B cell (primary cell): ENCODE data around the gene SYT13. TPM values are rescaled to one million over a fixed set of nuclear protein-coding genes. Genes with fewer than 3 reads are reported as not detected.

Experiments used
- ATAC-seq: fragments of 200-7000 bp; cut with Tn5 transposase; one replicate; pipeline ENCODE4 v1.10.0; 2021; ENCODE audit warnings: low read depth, mild to moderate bottlenecking, moderate number of reproducible peaks, moderate library complexity
- CTCF ChIA-PET: fragments of 350-600 bp; sonication (Branson Sonifier 250); formaldehyde crosslinking; loops from one replicate; lab custom pipeline; 2021; ENCODE audit warnings: antibody characterized with exemption, inconsistent platforms; lab: Charles Lee
- POLR2A ChIA-PET: fragments of 350-600 bp; sonication (Branson Sonifier 250); formaldehyde crosslinking; loops from one replicate; lab custom pipeline; 2021; ENCODE audit warnings: antibody characterized with exemption; lab: Charles Lee
- DNase-seq: peaks from one replicate; pipeline ENCODE4 v3.0.0; 2013
- H2AFZ ChIP-seq: 2 replicates; pipeline ENCODE4 v1.6.1; 2012; ENCODE audit warnings: mild to moderate bottlenecking, low read depth, low read length; ENCODE audit not compliant: insufficient read depth, poor library complexity, severe bottlenecking
- H3K27ac ChIP-seq, 2 donors: 1 replicate in 1 of 2; 2 replicates in 1 of 2; pipeline ENCODE4 v1.5.1; 2012 to 2013; ENCODE audit warnings: low read length in 2 of 2, mild to moderate bottlenecking in 2 of 2, moderate library complexity in 1 of 2
- H3K27me3 ChIP-seq, 4 experiments: fragments of 200-600 bp in 1 of 4; sonication (generic) in 1 of 4; replicated peaks in 1 of 4; 1 replicate in 2 of 4; 2 replicates in 2 of 4; pipeline versions ENCODE4 v1.6.1 to v1.7.0; 2013 to 2016; ENCODE audit warnings: low read length in 3 of 4, mild to moderate bottlenecking in 2 of 4, mixed read lengths in 1 of 4, moderate library complexity in 1 of 4; ENCODE audit not compliant: insufficient read depth in 4 of 4, control insufficient read depth in 3 of 4; ENCODE audit errors: control extremely low read depth in 1 of 4
- H3K36me3 ChIP-seq, 2 experiments: replicated peaks in 1 of 2; 1 replicate in 1 of 2; 2 replicates in 1 of 2; pipeline versions ENCODE4 v1.6.1 to v1.7.1; 2013; ENCODE audit warnings: low read length in 1 of 2; ENCODE audit not compliant: insufficient read depth in 2 of 2, control insufficient read depth in 1 of 2; ENCODE audit errors: control extremely low read depth in 1 of 2, extremely low read depth in 1 of 2
- H3K4me1 ChIP-seq, 2 donors: fragments of 200-600 bp in 1 of 2; sonication (generic) in 1 of 2; 1 replicate in 1 of 2; 2 replicates in 1 of 2; pipeline versions ENCODE4 v1.5.1 to v1.6.1; 2013 to 2017; ENCODE audit warnings: low read length in 2 of 2; ENCODE audit not compliant: control insufficient read depth in 2 of 2, insufficient read depth in 2 of 2
- H3K4me2 ChIP-seq: replicated peaks from 2 replicates; pipeline ENCODE3; 2012; ENCODE audit warnings: mild to moderate bottlenecking, low read depth, low read length; ENCODE audit not compliant: poor library complexity, severe bottlenecking
- H3K4me3 ChIP-seq, 5 experiments: fragments of 200-600 bp in 1 of 5; sonication (generic) in 1 of 5; 1 replicate in 3 of 5; 2 replicates in 2 of 5; pipeline versions ENCODE4 v1.5.1 to v1.7.0; 2011 to 2016; ENCODE audit warnings: low read length in 4 of 5, mild to moderate bottlenecking in 4 of 5, low read depth in 2 of 5, control low read depth in 1 of 5, moderate library complexity in 1 of 5; ENCODE audit not compliant: insufficient read depth in 1 of 5; ENCODE audit errors: control extremely low read depth in 1 of 5, extremely low read depth in 1 of 5
- H3K79me2 ChIP-seq: fragments of 200-600 bp; sonication (generic); one replicate; pipeline ENCODE4 v1.6.0; 2016; ENCODE audit warnings: low read length; ENCODE audit not compliant: control insufficient read depth, insufficient read depth
- H3K9ac ChIP-seq: fragments of 200-600 bp; sonication (generic); 2 replicates; pipeline ENCODE4 v1.6.1; 2017; ENCODE audit warnings: mild to moderate bottlenecking, low read length, moderate library complexity
- H3K9me3 ChIP-seq, 3 donors: one replicate each; pipeline versions ENCODE4 v1.6.1 to v1.7.1; 2013; ENCODE audit warnings: low read length in 2 of 3; ENCODE audit not compliant: control insufficient read depth in 2 of 3, insufficient read depth in 1 of 3; ENCODE audit errors: control extremely low read depth in 1 of 3
- H4K20me1 ChIP-seq: 2 replicates; pipeline ENCODE4 v1.6.0; 2012; ENCODE audit warnings: mild to moderate bottlenecking, low read length; ENCODE audit not compliant: insufficient read depth, control insufficient read depth, poor library complexity, severe bottlenecking
- H3K27ac Mint-ChIP-seq: one replicate; pipeline ENCODE4 v1.8.0; 2021; ENCODE audit warnings: mixed read lengths
- H3K27me3 Mint-ChIP-seq: one replicate; pipeline ENCODE4 v1.8.0; 2021; ENCODE audit warnings: mixed read lengths
- H3K4me1 Mint-ChIP-seq: one replicate; pipeline ENCODE4 v1.8.0; 2021; ENCODE audit warnings: mixed read lengths
- H3K4me3 Mint-ChIP-seq: one replicate; pipeline ENCODE4 v1.8.0; 2021; ENCODE audit warnings: mixed read lengths
- H3K9me3 Mint-ChIP-seq: one replicate; pipeline ENCODE4 v1.8.0; 2022; ENCODE audit warnings: mixed read lengths; ENCODE audit not compliant: insufficient read depth
- EZH2 ChIP-seq: IDR thresholded peaks from 2 replicates; pipeline ENCODE4 v1.6.1; 2012; ENCODE audit warnings: borderline replicate concordance, low read depth, mild to moderate bottlenecking, moderate library complexity, low read length; ENCODE audit not compliant: insufficient read depth, poor library complexity, severe bottlenecking
- WGBS: methylation state at CpG from one replicate; pipeline ENCODE4 v1.1.5; 2013; ENCODE audit warnings: missing lambda C conversion rate; ENCODE audit not compliant: insufficient coverage; 5-methylcytosine and 5-hydroxymethylcytosine counted together
- intact Hi-C: fragments of 100-400 bp; cut with micrococcal nuclease; formaldehyde crosslinking; loops from one replicate; pipeline ENCODE4 v1.10.0; 2022
- polyA plus RNA-seq: library from polyadenylated mRNA; depleted of rRNA; stranded (reverse); fragments of >200 nt; gene quantifications from 2 replicates; pipeline ENCODE4 v1.2.3, GENCODE V29; 2012
- total RNA-seq, 2 donors: library from RNA; stranded (reverse); fragments of 120-200 nt in 1 of 2; gene quantifications; 1 replicate in 1 of 2; 2 replicates in 1 of 2; pipeline versions ENCODE4 v1.2.3 to v1.2.4, GENCODE V29; 2013 to 2022
- TF ChIP-seq, protein P1 (sequence below): fragments of 200-600 bp; IDR thresholded peaks from one replicate; pipeline ENCODE4 v1.8.0; 2022; ENCODE audit warnings: antibody characterized with exemption, mild to moderate bottlenecking

SYT13 gene
- total and polyA plus RNA-seq, 2 donors (not counting 1 experiment from before 2014, with no cell fraction given) = not detected

DNA sequence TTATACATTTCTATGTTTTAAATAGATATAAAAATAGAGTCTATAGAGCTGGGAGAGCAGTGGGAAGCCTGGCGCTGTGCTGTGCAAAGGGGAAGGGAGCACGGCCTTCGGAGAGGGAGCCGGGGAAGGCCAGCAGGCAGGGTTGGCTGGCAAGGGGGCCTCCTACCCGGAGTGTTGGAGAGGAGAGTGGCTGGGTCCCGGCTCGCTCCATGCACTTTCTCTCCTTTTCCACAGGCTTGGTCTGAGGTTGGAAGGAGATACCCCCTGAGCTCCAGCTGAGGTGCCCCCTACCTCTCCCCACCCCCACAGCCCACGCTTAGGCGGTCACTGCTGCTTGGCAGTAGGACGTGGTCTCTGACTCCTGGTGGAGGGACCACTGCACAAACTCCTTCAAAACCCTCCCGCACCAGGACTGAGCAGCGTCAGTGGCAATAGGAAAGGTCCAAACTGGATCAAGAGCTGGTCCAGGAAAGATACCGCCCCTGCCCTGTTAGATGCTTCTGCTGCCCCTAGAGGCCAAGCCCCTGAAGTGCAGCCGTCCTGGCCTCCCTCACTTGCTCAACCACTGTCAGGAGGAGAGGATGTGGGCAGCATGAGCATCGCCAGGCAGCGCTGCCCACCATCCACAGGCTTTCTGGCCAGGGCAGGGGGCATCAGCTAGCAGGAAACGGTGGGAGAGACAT is 52.9 kb downstream of the SYT13 start:
- peaks cover 13% of the 10 kb centered on the region for H3K27me3 Mint-ChIP-seq
- Histone ChIP-seq H3K9me3 (peaks cover 0 to 5% (median 0%) of the 10 kb centered on the region in 3 donors), H3K27ac (no peak overlapping the region), H4K20me1 (no peaks in the 10 kb centered on the region), H3K36me3 (no peaks in the 10 kb centered on the region), H2AFZ (no peak overlapping the region), H3K4me2 (no peak overlapping the region), H3K27me3 (peaks cover 0 to 6% (median 1%) of the 10 kb centered on the region in 4 experiments), H3K4me3 (no peak overlapping the region), H3K79me2 (no peaks in the 10 kb centered on the region), H3K4me1 (no peaks in the 10 kb centered on the region), H3K9ac (no peak overlapping the region)
- POLR2A ChIA-PET = no interaction called here
- H3K9me3 Mint-ChIP-seq = no peaks in the 10 kb centered on the region
- ATAC-seq (peak; percentile 64), DNase-seq (peak; percentile 57)
- 63% methylated on average over 8 of the region's 17 CpGs for WGBS
- intact Hi-C loops = no loop called here
- TF ChIP-seq, protein P1, sequence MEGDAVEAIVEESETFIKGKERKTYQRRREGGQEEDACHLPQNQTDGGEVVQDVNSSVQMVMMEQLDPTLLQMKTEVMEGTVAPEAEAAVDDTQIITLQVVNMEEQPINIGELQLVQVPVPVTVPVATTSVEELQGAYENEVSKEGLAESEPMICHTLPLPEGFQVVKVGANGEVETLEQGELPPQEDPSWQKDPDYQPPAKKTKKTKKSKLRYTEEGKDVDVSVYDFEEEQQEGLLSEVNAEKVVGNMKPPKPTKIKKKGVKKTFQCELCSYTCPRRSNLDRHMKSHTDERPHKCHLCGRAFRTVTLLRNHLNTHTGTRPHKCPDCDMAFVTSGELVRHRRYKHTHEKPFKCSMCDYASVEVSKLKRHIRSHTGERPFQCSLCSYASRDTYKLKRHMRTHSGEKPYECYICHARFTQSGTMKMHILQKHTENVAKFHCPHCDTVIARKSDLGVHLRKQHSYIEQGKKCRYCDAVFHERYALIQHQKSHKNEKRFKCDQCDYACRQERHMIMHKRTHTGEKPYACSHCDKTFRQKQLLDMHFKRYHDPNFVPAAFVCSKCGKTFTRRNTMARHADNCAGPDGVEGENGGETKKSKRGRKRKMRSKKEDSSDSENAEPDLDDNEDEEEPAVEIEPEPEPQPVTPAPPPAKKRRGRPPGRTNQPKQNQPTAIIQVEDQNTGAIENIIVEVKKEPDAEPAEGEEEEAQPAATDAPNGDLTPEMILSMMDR = peak; percentile 76
- TF ChIP-seq EZH2 = no peak
- no peaks in the 10 kb centered on the region for H3K4me1 Mint-ChIP-seq
- no peak overlapping the region for H3K4me3 Mint-ChIP-seq
- H3K27ac Mint-ChIP-seq = no peak overlapping the region
- CTCF ChIA-PET = interaction anchor here (0.7 to 2.8 kb wide), 8 partner anchors 12 to 306 kb away, joined by 3 to 14 read pairs (median 4); no protein-coding TSS in a partner anchor
